PC-3 (cell line): ENCODE data around the gene AXDND1.

Experiments
- CTCF ChIP-seq: fragments of 300-600 bp; sonication (generic); conservative IDR thresholded peaks from 2 replicates; pipeline ENCODE4 v1.5.1; 2017; ENCODE audit warnings: antibody characterized with exemption, low read depth, mild to moderate bottlenecking, low read length
- EZH2 ChIP-seq: fragments of 300-600 bp; sonication (generic); IDR thresholded peaks from one replicate; pipeline ENCODE4 v1.6.1; 2017; ENCODE audit warnings: antibody characterized with exemption, mild to moderate bottlenecking, low read length; ENCODE audit not compliant: unreplicated experiment

- TF ChIP-seq CTCF (no peak), EZH2 (no peak)
These were observed 127.6 kb downstream of the AXDND1 start for GRCh38 chr1:179493323-179493722.
